PC-9 (cell line): ENCODE data around the gene MYO10. TPM values are rescaled to one million over a fixed set of nuclear protein-coding genes. Genes with fewer than 3 reads are reported as not detected.

ENCODE experiments used
- BruUV-seq: library from RNA; stranded (reverse); fragments of 400-500 nt; replicated peaks from 2 replicates; lab custom pipeline; 2021; lab: Mats Ljungman, UMichigan
- CTCF ChIA-PET: fragments of 300-600 bp; sonication (Branson Sonifier 250); formaldehyde crosslinking; loops from one replicate; lab custom pipeline; 2022; ENCODE audit warnings: antibody characterized with exemption; lab: Charles Lee
- POLR2A ChIA-PET: fragments of 300-600 bp; sonication (Branson Sonifier 250); formaldehyde crosslinking; loops from one replicate; lab custom pipeline; 2022; ENCODE audit warnings: antibody characterized with exemption; ENCODE audit not compliant: unreplicated experiment; lab: Charles Lee
- DNase-seq, 2 experiments: peaks; one replicate each; pipeline versions ENCODE4 v3.0.0 to v3.0.0-alpha.2; 2015 to 2022; ENCODE audit warnings: mixed read lengths in 1 of 2
- H2AFZ ChIP-seq: fragments of 200-600 bp; sonication (generic); 2 replicates; pipeline ENCODE4 v1.8.1; 2017; ENCODE audit warnings: antibody characterized with exemption
- H3F3A ChIP-seq: fragments of 200-600 bp; sonication (generic); 2 replicates; pipeline ENCODE4 v1.8.1; 2017; ENCODE audit warnings: antibody characterized with exemption, mild to moderate bottlenecking, low read depth; ENCODE audit not compliant: insufficient read depth
- H3K27ac ChIP-seq: fragments of 200-600 bp; sonication (generic); 2 replicates; pipeline ENCODE4 v1.6.1; 2016; ENCODE audit warnings: mixed run types
- H3K27me3 ChIP-seq: fragments of 200-600 bp; sonication (generic); 2 replicates; pipeline ENCODE4 v1.6.1; 2016; ENCODE audit warnings: low read depth, mixed run types; ENCODE audit not compliant: insufficient read depth
- H3K36me3 ChIP-seq: fragments of 200-600 bp; sonication (generic); 2 replicates; pipeline ENCODE4 v1.6.1; 2016; ENCODE audit warnings: low read depth, mixed run types
- H3K4me1 ChIP-seq: fragments of 200-600 bp; sonication (generic); replicated peaks from 2 replicates; pipeline ENCODE4 v1.6.1; 2016; ENCODE audit warnings: mixed run types; ENCODE audit not compliant: insufficient read depth
- H3K4me2 ChIP-seq: fragments of 200-600 bp; sonication (generic); 2 replicates; pipeline ENCODE4 v1.6.1; 2017; ENCODE audit warnings: mixed run types
- H3K4me3 ChIP-seq: fragments of 200-600 bp; sonication (generic); 2 replicates; pipeline ENCODE4 v1.6.1; 2016; ENCODE audit warnings: mixed run types
- H3K79me2 ChIP-seq: fragments of 200-600 bp; sonication (generic); 2 replicates; pipeline ENCODE4 v1.6.1; 2017; ENCODE audit warnings: low read depth, mixed run types
- H3K9me2 ChIP-seq: fragments of 200-600 bp; sonication (generic); 2 replicates; pipeline ENCODE4 v1.8.1; 2017; ENCODE audit warnings: mild to moderate bottlenecking; ENCODE audit not compliant: insufficient read depth
- H3K9me3 ChIP-seq: fragments of 200-600 bp; sonication (generic); 2 replicates; pipeline ENCODE4 v1.8.1; 2016; ENCODE audit warnings: low read depth; ENCODE audit not compliant: insufficient read depth
- H4K20me1 ChIP-seq: fragments of 200-600 bp; sonication (generic); 2 replicates; pipeline ENCODE4 v1.8.1; 2017; ENCODE audit not compliant: insufficient read depth
- CTCF ChIP-seq: fragments of 200-600 bp; sonication (generic); conservative IDR thresholded peaks from 2 replicates; pipeline ENCODE4 v1.6.1; 2017; ENCODE audit warnings: mixed run types, antibody characterized with exemption, mild to moderate bottlenecking, moderate library complexity
- EZH2 ChIP-seq: fragments of 200-600 bp; sonication (generic); IDR thresholded peaks from 2 replicates; pipeline ENCODE4 v1.8.0; 2017; ENCODE audit warnings: antibody characterized with exemption, low read depth
- intact Hi-C: fragments of 100-400 bp; cut with micrococcal nuclease; formaldehyde crosslinking; loops from one replicate; pipeline ENCODE4 v1.10.0; 2022; ENCODE audit not compliant: unreplicated experiment
- total RNA-seq: library from RNA; stranded (reverse); gene quantifications from 2 replicates; pipeline ENCODE4 v1.2.3, GENCODE V29; 2021

Gene MYO10
- total RNA-seq, 1 experiment from 2014 or later: 92.8 TPM

GRCh38 chr5:16735101-16736060 lies 200.7 kb downstream of the MYO10 start:
- peaks cover 28% of the 10 kb centered on the region for H3K4me1 ChIP-seq
- intact Hi-C loops: no loop called here
- H3K4me3 ChIP-seq: peak overlapping the region; percentile 27; the same call in 1 of the 2 replicates
- no peak for DNase-seq
- peak overlapping the region; percentile 97 for H3K27ac ChIP-seq
- TF ChIP-seq CTCF (no peak), EZH2 (no peak)
- H3K27me3 ChIP-seq: no peaks in the 10 kb centered on the region
- no peaks in the 10 kb centered on the region for H3K36me3 ChIP-seq
- peaks cover 36% of the 10 kb centered on the region for H3F3A ChIP-seq
- BruUV-seq: TSS peak; percentile 56
- H3K9me3 ChIP-seq: no peaks in the 10 kb centered on the region
- H3K4me2 ChIP-seq: peak overlapping the region; percentile 74
- CTCF ChIA-PET: interaction anchor here (1.9 kb wide), 1 partner anchor 455 kb away, joined by 5 read pairs; no protein-coding TSS in a partner anchor
- H4K20me1 ChIP-seq: no peaks in the 10 kb centered on the region
- POLR2A ChIA-PET: no interaction called here
- peak overlapping the region; percentile 84 for H2AFZ ChIP-seq
- no peaks in the 10 kb centered on the region for H3K9me2 ChIP-seq
- 0 out of 2 replicates have a peak, but pooled peaks cover 4% of the 10 kb centered on the region for H3K79me2 ChIP-seq

GRCh38 chr5:16733331-16734006 lies 202.6 kb downstream of the MYO10 start:
- intact Hi-C loops: no loop called here
- Histone ChIP-seq H3K9me3 (no peaks in the 10 kb centered on the region), H3F3A (peaks cover 32% of the 10 kb centered on the region), H2AFZ (no peak overlapping the region), H3K79me2 (0 out of 2 replicates have a peak, but pooled peaks cover 4% of the 10 kb centered on the region), H3K9me2 (no peaks in the 10 kb centered on the region), H3K27me3 (no peaks in the 10 kb centered on the region), H4K20me1 (no peaks in the 10 kb centered on the region), H3K27ac (no peak overlapping the region), H3K4me2 (no peak overlapping the region), H3K36me3 (no peaks in the 10 kb centered on the region), H3K4me3 (no peak overlapping the region), H3K4me1 (peaks cover 28% of the 10 kb centered on the region)
- BruUV-seq: no TSS peak
- DNase-seq: no peak
- CTCF ChIA-PET: interaction anchor here (0.5 kb wide), 2 partner anchors 48 to 260 kb away, joined by 3 to 6 read pairs; no protein-coding TSS in a partner anchor
- POLR2A ChIA-PET: no interaction called here
- TF ChIP-seq CTCF (no peak), EZH2 (no peak)

- CTCF ChIA-PET: no interaction called here
These were observed 203.7 kb downstream of the MYO10 start for GRCh38 chr5:16732356-16732755.

More at GRCh38 chr5:16732356-16732755, 203.7 kb downstream of the MYO10 start:
- Histone ChIP-seq H3K9me3 (no peaks in the 10 kb centered on the region), H3K4me1 (peaks cover 25% of the 10 kb centered on the region), H3K79me2 (0 out of 2 replicates have a peak, but pooled peaks cover 4% of the 10 kb centered on the region), H3K4me3 (no peak overlapping the region), H3F3A (peaks cover 27% of the 10 kb centered on the region), H4K20me1 (no peaks in the 10 kb centered on the region), H3K4me2 (no peak overlapping the region), H2AFZ (no peak overlapping the region), H3K9me2 (no peaks in the 10 kb centered on the region), H3K27ac (no peak overlapping the region), H3K36me3 (no peaks in the 10 kb centered on the region), H3K27me3 (no peaks in the 10 kb centered on the region)
- intact Hi-C loops: no loop called here
- TF ChIP-seq CTCF: no peak
- no peak for TF ChIP-seq EZH2
- BruUV-seq: no TSS peak
- DNase-seq: no peak
- POLR2A ChIA-PET: no interaction called here
